A549 (cell line): ENCODE data around the gene MRPS34.

Source experiments
- KDM1A ChIP-seq: fragments of 200-600 bp; sonication (generic); IDR thresholded peaks from 2 replicates; pipeline ENCODE4 v1.6.1; 2016; ENCODE audit warnings: low read depth, mild to moderate bottlenecking
- POLR2A ChIP-seq: IDR thresholded peaks from 2 replicates; pipeline ENCODE4 v1.6.1; 2012; ENCODE audit warnings: mild to moderate bottlenecking, low read length
- RAD21 ChIP-seq, 2 experiments: fragments of >200 bp in 1 of 2; sonication (Bioruptor Twin) in 1 of 2; formaldehyde crosslinking in 1 of 2; IDR thresholded peaks in 1 of 2; conservative IDR thresholded peaks in 1 of 2; 2 replicates in 1 of 2; 3 replicates in 1 of 2; pipeline ENCODE4 v1.6.1; 2012 to 2018; ENCODE audit warnings: inconsistent platforms in 1 of 2
- ZSCAN20 ChIP-seq: fragments of 250-450 bp; sonication (Bioruptor Pico); IDR thresholded peaks from 2 replicates; pipeline ENCODE4 v1.8.0; 2022; ENCODE audit warnings: mild to moderate bottlenecking, moderate library complexity
- TF ChIP-seq, protein P1 (sequence below): fragments of >200 bp; sonication (Bioruptor Twin); formaldehyde crosslinking; IDR thresholded peaks from 3 replicates; pipeline ENCODE4 v1.5.1; 2016
- TF ChIP-seq, protein P2 (sequence below): IDR thresholded peaks from 2 replicates; pipeline ENCODE4 v1.6.1; 2012; ENCODE audit warnings: low read depth, borderline replicate concordance

DNA sequence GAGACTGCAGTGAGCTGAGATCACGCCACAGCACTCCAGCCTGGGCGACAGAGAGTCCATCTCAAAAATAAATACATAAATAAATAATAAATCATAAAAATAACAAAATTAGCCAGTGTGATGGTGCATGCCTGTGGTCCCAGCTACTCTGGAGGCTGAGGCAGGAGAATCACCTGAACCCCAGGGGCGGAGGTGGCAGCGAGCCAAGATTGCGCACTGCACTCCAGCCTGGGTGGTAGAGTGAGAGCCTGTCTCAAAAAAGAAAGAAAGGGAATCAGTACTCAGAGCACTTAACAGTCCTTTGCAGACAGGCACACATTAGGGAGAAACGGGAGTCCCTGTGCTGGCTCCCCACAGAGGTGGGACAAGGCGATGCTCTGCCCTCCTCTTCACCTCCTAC lies 41.9 kb downstream of the MRPS34 start:
- TF ChIP-seq, protein P1, sequence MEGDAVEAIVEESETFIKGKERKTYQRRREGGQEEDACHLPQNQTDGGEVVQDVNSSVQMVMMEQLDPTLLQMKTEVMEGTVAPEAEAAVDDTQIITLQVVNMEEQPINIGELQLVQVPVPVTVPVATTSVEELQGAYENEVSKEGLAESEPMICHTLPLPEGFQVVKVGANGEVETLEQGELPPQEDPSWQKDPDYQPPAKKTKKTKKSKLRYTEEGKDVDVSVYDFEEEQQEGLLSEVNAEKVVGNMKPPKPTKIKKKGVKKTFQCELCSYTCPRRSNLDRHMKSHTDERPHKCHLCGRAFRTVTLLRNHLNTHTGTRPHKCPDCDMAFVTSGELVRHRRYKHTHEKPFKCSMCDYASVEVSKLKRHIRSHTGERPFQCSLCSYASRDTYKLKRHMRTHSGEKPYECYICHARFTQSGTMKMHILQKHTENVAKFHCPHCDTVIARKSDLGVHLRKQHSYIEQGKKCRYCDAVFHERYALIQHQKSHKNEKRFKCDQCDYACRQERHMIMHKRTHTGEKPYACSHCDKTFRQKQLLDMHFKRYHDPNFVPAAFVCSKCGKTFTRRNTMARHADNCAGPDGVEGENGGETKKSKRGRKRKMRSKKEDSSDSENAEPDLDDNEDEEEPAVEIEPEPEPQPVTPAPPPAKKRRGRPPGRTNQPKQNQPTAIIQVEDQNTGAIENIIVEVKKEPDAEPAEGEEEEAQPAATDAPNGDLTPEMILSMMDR, result no peak
- no peak for TF ChIP-seq RAD21 (conservative IDR thresholded peaks at IDR 0.05 in 1 of 2, IDR thresholded peaks at IDR 0.05 in 1 of 2)
- TF ChIP-seq, protein P2, sequence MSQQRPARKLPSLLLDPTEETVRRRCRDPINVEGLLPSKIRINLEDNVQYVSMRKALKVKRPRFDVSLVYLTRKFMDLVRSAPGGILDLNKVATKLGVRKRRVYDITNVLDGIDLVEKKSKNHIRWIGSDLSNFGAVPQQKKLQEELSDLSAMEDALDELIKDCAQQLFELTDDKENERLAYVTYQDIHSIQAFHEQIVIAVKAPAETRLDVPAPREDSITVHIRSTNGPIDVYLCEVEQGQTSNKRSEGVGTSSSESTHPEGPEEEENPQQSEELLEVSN, result no peak
- no peak for TF ChIP-seq KDM1A
- TF ChIP-seq ZSCAN20 (CRISPR knock-in tag), result no peak
- TF ChIP-seq POLR2A, result no peak
